IPS-NIHi11 (cell line): Measurements from ENCODE around the gene ABHD17A.

ENCODE experiments used
- DNase-seq: peaks from one replicate; pipeline ENCODE4 v3.0.0; 2012; ENCODE audit warnings: mixed read lengths, low spot score

ABHD17A gene

GRCh38 chr19:1839658-1840540 lies 45.4 kb downstream of the ABHD17A start:
- no peak for DNase-seq

DNA sequence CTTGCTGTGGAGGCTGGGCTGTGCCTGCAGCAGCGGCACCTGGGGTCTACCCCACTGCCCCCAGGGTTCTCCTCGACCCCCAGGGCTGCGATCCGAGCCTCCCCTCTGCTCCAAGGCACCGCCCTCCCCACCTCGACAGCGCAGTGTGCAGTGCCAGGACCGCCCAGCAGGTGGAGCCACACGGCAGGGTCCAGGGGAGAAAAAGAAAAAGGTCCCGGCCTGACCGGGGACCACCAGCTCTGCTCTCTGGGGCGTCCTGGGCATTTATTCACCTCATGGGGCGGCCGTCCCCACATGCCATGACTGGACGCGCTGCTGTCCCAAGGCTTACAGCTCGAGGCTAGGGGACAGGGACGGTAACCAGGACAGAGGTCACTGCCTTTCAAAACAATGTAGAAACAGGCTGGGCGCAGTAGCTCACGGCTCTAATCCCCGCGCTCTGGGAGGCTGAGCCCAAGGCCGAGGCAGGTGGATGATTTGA lies 47.6 kb downstream of the ABHD17A start:
- peak; percentile 98 for DNase-seq

- no peak for DNase-seq
These were observed 48.1 kb downstream of the ABHD17A start for GRCh38 chr19:1837222-1837565.

GRCh38 chr19:1836458-1837221 lies 48.7 kb downstream of the ABHD17A start:
- DNase-seq, result no peak

- no peak for DNase-seq
These were observed 51.8 kb downstream of the ABHD17A start for GRCh38 chr19:1833540-1833939.

- no peak for DNase-seq
These were observed 53.1 kb downstream of the ABHD17A start for GRCh38 chr19:1832046-1832663.

DNA sequence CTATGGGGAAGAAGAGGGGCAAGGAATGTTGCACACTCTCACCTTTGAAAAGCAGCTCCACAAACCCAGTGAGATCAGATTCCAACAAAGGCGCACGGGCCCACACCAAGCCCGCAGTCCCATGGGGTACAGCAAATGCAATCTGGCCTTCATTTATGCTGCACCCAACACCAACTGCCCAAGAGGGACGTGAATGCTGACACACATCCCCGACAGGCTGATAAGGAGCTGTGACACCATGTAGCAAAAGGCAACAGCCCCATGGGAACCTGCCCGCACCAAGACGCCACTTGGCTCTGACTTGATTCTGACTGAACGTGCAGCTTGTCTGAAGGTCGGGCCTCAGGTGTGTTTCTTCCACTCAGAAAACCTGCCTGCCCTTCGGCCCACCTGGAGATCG lies 54.3 kb downstream of the ABHD17A start:
- DNase-seq, result no peak

- no peak for DNase-seq
These were observed 54.7 kb downstream of the ABHD17A start for GRCh38 chr19:1830568-1830967.

GRCh38 chr19:1829958-1830357 lies 55.3 kb downstream of the ABHD17A start:
- no peak for DNase-seq

DNA sequence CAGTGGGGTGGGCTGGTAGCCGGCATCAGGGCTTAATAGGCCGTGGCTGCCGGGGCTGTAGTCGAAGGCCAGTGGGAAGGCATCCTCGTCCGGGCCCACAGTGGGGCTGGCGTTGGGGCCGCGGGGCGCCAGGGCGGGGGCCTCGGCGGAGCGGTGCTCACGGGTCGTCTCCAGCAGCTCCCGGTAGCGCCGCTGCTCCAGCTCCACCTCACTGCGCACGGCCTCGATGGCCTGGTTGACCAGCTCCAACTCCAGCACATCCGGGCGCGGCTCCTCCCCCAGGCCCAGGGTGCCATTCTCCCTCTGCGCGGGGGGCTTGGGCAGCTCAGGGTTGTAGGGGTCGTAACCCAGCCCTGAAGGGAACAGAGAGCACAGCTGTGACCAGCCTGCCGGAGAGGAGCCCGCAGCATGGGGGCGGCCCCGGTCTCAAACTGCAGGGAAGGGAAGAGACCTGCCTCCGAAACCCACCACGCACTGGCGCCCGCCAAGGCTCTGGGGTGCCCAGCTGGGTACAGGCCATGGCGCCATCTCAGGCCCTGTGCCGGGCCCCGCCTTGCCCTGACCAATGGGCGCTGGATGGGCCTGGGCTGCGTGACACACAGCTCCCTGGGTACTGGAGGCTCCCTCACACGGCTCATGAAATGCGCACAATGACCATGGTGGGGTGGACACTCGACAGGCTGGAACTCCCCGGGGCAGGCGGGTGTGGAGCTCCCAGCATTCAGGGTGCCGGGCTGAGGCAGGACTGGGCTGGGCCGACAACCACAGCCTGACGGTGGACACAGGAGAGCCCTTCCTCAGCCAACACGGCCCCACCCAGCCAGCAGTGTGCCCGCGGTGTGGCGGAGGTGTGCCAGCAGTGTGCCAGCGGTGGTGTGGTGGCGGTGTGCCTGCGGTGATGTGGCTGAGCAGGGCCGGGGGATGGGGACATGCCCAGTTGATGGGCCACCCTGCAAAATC lies 56.7 kb downstream of the ABHD17A start:
- DNase-seq, result no peak

DNA sequence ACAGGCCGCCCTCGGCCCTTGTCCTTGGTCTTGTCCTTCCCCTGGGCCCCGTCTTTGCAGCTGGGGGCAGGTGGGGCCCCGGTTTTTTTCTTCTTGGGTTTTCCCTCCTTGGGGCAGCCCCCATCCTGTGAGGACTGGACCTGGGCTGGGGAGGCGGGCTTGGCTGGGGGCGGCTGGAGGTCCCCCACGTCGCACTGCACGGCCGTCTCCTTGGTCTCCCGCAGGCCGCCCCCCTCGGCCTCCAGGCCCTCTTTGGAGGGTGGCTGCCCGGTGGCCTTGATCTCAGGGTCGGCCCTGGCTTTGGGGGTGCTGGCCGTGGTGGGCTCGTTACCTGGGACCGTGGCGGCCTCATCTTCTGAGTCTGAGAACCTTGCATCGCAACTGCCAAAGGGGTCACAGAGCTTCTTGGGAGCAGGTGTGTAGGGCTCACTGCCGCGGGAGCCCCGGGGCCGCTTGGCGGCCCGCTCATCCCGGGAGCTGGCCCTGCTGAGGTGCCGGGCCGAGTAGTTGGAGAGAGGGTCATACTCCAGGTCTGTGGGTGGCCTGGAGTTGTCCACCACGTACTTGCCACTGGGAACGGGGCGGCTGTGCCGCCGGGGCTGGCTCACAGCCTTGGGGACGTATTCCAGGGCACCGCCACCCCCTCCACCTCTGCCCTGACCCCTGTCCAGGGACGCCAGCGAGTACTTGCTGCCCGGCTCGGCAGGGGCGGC lies 57.6 kb downstream of the ABHD17A start:
- DNase-seq, result no peak
